Measurements from ENCODE around the gene TNRC6A.

GRCh38 chr16:24717411-24717810 is 12.0 kb upstream of the TNRC6A start:
- TF ChIP-seq ZBTB43 (CRISPR knock-in tag; IDR thresholded peaks at IDR 0.05) (no peak), TAF1 (IDR thresholded peaks at IDR 0.05; ENCODE audit: control insufficient read depth, extremely low read depth, insufficient read depth, low read length, severe bottlenecking) (no peak), ZBTB33 (CRISPR knock-in tag; IDR thresholded peaks at IDR 0.05) (no peak), REST (IDR thresholded peaks at IDR 0.05; ENCODE audit: borderline replicate concordance) (no peak), REST (CRISPR knock-in tag; IDR thresholded peaks at IDR 0.05; ENCODE audit: low read depth) (no peak), ZNF274 (IDR thresholded peaks at IDR 0.05; ENCODE audit: borderline replicate concordance, low read depth, low read length) (no peak), ZNF717 (CRISPR knock-in tag; IDR thresholded peaks at IDR 0.05) (no peak), NRF1 (conservative IDR thresholded peaks at IDR 0.05 in 1 of 2, IDR thresholded peaks at IDR 0.05 in 1 of 2) (no peak), ZNF24 (IDR thresholded peaks at IDR 0.05) (no peak), ZC3H11A (IDR thresholded peaks at IDR 0.05; ENCODE audit: low read depth, low read length) (no peak), U2AF1 (optimal IDR thresholded peaks at IDR 0.05; ENCODE audit: low read depth, low read length) (no peak), ZNF282 (CRISPR knock-in tag; IDR thresholded peaks at IDR 0.05) (no peak), CTCF (IDR thresholded peaks at IDR 0.05 in 2 of 3, conservative IDR thresholded peaks at IDR 0.05 in 1 of 3; ENCODE audit: insufficient read depth in 2 of 3, low read depth in 1 of 3, low read length in 3 of 3) (no peak)
